Measurements from ENCODE around the gene AP1G1.

DNA sequence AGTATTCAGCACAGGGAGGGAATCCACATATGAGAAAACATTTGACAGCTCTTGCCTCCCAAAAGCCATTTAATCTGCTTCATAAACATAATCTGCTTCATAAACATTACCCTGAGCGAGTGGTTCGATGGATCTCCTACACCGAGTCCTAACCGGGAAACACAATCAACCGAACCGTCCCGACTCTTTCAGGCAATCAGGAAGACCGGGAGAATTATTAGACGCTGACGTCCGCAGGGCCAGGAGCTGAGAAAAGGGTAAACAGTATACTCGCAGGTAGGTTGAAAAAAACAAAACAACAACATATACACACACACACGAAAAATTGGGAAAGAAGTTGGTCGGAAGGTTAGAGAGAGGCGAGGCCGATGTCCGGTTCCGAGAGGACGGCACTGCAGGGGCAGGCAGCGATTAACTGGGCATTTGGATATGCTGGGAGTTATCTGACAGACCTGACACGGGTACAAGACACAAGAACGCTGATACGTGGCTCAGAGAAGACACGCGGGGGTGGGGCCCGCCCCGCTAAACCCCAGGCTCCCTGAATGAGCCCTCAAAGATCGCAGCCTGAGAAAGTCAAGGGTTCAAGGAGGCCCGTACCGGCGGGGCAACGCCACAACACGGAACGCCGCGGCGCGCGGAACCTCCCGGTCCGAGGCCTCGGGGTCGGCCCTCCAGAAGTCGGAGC is 585 bp downstream of the AP1G1 start:
- TF ChIP-seq EZH2 (IDR thresholded peaks at IDR 0.05; ENCODE audit: insufficient read depth, poor library complexity, severe bottlenecking), result no peak
- TF ChIP-seq EZH2phosphoT487 (IDR thresholded peaks at IDR 0.05; ENCODE audit: insufficient read depth, low read depth), result no peak

Measured in GM23248 (cell line).